HG02642 (cell line): Measurements from ENCODE around the gene ACKR1.
A peak's percentile ranks its signal among the peaks of the same experiment; 100 is the strongest.

Experiments
- ATAC-seq: cut with Tn5 transposase; IDR thresholded peaks from one replicate; pipeline ENCODE4 v1.9.1; 2021; ENCODE audit warnings: mild to moderate bottlenecking; ENCODE audit not compliant: unreplicated experiment, poor library complexity

ACKR1 gene

GRCh38 chr1:159187033-159187432 lies 17.6 kb upstream of the ACKR1 start:
- ATAC-seq: no peak

DNA sequence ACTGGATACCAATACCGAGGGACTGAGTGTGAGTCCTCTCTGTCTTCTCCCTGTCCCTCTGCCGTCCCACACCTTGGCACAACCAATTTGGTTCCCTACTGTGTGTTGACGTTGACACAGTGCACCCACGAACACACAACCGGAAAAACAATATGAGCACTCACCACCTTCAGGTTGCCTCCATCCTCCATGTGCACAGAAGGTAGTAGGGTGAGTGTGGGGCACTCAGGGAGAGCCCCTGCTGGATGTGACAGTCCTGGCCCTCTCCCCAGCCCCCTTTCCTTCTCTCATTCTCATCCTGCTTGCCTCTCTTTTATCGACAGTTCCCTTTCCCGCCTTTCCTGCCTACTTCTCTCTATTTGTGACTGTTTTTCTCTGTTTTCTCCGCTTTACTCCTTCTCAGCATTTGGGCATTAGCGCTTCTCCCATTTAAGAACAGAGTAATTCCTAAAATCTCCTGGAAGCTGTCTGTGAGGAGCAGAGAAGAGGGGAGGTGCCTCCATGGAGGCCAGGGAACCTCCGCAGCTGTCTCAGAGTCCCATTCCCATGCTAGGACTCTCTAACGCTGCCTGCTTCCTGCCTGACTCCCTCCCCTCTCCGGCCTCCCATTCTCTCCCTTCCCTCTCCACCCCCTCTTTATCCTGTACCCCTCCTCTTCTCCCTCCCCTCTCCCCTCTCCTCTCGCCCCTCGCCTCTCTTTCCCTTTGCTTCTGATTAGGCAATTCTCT lies 16.9 kb upstream of the ACKR1 start:
- ATAC-seq: no peak

GRCh38 chr1:159188375-159188788 lies 16.3 kb upstream of the ACKR1 start:
- peak; percentile 91 for ATAC-seq

GRCh38 chr1:159190441-159190840 lies 14.2 kb upstream of the ACKR1 start:
- ATAC-seq: no peak

GRCh38 chr1:159196543-159196942 lies 8.1 kb upstream of the ACKR1 start:
- ATAC-seq: no peak

DNA sequence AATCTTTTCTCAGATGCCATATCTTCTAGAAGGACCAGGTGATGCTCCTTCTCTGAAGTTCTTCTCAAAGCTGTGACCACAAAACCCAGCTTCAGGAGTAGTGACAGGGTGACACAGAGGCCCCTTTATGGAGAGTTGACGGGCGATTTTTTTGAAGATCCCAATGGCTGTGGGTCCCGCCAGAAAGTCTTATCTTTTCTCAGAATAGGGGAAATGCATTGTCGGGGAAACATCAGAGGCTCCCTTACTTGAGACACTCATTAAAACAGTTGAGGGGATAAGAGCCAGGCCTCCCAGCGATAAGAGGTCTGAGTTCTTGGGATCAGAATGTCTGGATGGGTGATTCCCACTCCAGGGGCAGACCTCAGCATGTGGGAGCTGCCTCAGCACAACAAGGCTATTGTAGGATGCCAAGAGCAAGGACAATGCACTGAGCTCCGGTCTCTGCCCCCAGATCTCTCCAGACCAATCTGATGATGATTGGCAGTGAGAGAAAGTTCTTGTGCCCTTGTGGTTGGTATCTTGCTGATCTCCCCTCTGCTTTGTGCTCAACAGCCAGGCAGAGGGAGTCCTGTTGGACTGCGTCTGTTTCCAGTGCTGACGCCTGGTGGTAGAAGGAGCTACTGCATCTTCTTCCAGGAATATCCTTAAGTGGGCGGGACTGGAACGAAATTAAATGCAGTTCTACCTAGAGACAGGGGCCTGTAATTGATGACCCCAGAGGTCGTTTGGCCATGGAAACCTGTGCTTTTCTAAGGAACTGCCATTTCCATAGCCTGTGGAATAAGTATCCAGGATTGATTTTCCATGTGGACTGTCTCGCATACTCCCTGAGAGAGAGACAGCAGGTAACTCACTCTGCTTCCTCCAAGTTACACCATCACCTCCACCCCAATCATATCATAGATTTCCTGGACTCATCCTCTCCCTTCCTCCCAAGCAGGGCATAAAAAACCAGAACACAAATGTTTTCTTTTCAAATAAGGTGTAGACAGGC lies 6.8 kb upstream of the ACKR1 start:
- ATAC-seq: peak; percentile 90

- ATAC-seq: no peak
Measured at GRCh38 chr1:159199901-159200300, 4.8 kb upstream of the ACKR1 start.

GRCh38 chr1:159200769-159201168 lies 3.9 kb upstream of the ACKR1 start:
- ATAC-seq: no peak

DNA sequence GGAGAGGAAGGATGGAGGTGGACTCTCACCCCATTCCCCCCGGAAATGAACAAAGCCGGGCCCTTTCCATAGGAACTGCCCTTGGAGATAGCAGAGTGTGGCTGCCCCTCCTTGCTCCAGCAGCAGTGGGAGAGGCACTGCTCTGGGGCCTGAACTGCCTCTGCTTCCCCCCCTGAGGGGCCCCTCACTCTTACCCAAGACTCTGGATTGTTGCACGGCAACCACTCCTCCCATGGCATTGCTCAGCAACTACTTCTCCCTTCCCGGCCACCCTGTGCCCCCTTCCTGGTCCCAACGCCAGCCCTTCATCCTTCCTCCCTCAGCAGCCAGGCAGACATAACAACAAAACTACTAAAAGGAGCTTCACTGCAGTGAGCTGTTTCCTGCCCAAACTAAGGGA lies 3.0 kb upstream of the ACKR1 start:
- no peak for ATAC-seq

DNA sequence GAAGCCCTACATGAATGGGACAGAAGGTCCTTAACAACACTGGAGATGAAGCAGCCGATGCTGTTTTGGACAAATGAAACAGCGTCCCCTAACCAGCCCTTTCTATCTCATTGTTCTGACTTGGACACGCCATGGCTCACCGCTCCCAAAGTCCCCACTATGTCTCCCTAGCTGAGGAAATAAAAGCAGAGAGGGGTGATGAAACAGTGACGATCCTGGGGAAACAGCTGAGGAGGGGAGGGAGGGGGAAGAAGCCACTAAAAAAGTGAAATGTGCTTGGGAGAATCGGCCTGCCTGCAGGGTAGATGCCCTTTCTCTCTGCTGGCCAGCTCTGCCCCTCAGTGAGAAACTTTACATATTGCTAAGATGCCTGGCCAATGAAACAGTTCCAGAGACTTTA lies 1.1 kb upstream of the ACKR1 start:
- ATAC-seq: no peak

DNA sequence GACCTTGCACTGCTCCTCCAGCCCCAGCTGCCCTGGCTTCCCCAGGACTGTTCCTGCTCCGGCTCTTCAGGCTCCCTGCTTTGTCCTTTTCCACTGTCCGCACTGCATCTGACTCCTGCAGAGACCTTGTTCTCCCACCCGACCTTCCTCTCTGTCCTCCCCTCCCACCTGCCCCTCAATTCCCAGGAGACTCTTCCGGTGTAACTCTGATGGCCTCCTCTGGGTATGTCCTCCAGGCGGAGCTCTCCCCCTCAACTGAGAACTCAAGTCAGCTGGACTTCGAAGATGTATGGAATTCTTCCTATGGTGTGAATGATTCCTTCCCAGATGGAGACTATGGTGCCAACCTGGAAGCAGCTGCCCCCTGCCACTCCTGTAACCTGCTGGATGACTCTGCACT lies 550 bp downstream of the ACKR1 start:
- no peak for ATAC-seq

GRCh38 chr1:159206110-159206509 lies 1.4 kb downstream of the ACKR1 start:
- ATAC-seq: no peak

DNA sequence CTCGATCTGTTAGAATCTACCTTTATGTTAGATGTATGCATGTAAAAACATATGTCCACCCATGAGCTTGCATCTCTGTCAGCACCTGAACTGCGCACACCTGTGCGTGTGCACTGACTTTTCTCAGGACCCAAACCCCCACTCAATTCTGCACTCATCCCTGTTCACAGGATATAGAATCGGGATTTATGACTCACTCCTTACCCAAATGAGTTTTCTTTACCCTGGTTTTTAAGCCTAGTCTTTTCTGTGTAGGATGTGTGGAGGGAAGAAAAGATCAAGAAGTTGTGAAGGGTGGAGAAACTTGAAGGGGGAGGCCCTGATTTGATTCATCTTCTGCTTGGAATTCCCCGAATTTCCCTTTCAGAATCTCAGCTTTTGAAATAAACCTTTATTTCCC lies 2.4 kb downstream of the ACKR1 start:
- ATAC-seq: no peak

DNA sequence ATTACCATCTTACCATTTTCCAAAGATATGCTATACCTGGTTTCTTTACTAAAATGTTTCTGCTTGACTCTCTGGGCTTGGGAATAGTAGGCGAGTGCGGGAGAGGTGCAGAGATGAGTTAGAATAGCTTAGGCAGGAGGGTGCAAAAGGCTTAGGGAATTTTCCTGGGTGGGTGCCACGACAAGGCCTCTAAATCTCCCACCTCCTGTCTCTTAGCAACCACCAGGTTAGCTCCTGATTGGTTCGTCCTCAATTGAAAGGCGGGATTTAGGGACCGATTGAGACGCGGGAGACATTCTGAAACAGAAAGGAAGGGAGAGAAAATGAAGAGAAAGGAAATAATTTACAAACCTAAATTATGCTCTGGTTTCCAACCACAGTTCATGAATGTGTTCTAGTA lies 3.1 kb downstream of the ACKR1 start:
- no peak for ATAC-seq

- no peak for ATAC-seq
Measured at GRCh38 chr1:159208175-159208825, 3.6 kb downstream of the ACKR1 start.

GRCh38 chr1:159209061-159209460 lies 4.4 kb downstream of the ACKR1 start:
- ATAC-seq: no peak

DNA sequence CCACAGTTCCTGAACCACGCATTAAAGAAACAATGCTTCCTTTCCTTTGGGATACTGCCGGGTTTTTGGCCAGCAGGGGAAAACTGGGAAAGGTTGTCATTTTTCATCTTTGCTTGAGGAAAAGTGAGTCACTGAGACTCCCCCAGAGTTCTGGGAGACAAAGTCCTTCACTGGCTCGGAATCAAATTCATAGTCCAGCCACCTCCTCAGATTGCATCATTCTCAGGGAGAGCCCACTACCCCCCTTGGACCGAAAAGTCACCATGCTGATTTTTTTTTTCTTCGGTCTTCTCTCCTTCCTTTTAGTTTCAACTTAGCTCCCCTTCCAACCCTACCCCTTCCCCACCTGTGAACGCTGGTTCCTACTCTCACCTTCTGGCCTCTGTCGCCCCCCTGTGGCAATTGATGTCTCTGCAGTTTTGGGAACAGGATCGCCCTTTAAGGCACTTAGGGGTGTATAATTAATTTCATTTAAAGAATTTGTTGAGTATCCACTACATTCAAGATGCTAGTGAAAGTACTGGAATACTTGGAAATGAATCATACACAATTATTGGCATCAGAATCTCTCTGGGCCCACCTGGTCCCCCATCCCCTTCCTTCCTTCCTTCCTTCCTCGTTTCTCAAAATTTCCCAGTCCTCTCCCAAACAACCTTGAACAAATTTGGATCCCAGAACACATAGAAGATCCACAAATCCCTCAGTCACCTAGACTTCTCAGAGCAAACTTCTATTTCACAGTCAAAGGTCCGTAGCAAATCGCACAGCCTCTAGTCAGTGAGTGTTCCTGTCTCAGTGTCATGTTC lies 6.9 kb downstream of the ACKR1 start:
- no peak for ATAC-seq

- ATAC-seq: no peak
Measured at GRCh38 chr1:159212596-159212995, 7.9 kb downstream of the ACKR1 start.

GRCh38 chr1:159214149-159214760 lies 9.6 kb downstream of the ACKR1 start:
- peak; percentile 67 for ATAC-seq
